ENCODE measurements around the gene ORM2.

The ORM2 gene

DNA sequence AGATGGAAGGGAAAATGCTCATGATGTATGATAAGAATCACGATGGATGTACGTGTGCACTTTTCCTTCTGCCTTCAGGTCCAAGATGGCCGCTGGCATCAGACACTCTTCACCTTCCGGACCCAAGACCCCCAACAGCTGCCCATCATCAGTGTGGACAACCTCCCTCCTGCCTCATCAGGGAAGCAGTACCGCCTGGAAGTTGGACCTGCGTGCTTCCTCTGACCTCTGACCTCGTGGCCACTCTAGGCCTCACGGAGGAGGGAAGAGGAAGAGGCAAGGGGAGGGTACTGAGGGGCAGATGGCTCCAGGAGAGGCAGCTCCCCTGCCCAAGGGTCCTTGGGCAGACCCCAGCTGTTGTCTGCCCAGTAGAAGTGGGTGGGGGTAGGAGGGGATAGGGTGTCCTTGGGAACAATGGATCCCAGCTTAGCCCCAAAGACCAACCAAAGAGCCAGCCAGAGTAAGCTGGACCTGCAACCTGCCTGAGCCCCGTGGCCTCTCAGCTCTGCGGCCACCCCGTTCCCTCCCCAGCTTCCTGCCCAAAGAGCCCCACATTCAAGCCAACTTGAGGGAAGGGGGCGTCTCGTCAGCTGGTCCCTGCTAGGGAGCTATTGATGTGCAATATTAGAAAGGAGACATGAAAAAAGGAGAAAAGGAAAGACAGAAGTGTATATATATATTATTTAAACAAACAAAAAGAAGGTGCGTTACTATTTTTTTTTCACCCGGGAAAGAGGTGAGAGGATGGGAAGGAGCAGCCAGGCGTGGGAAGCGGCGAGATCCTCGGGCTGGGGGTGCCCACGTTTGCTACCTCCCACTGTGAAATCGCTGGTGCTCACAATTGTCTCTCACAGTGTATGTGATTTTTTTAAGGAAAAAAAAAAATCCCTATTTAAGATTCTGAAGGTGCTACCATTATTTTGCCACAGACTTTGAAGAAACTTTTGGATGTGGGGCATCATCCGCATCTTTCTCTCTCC is 18.9 kb upstream of the ORM2 start:
- H3K4me3 ChIP-seq (ENCODE audit: low read length) = no peak overlapping the region
- TF ChIP-seq, protein P1, sequence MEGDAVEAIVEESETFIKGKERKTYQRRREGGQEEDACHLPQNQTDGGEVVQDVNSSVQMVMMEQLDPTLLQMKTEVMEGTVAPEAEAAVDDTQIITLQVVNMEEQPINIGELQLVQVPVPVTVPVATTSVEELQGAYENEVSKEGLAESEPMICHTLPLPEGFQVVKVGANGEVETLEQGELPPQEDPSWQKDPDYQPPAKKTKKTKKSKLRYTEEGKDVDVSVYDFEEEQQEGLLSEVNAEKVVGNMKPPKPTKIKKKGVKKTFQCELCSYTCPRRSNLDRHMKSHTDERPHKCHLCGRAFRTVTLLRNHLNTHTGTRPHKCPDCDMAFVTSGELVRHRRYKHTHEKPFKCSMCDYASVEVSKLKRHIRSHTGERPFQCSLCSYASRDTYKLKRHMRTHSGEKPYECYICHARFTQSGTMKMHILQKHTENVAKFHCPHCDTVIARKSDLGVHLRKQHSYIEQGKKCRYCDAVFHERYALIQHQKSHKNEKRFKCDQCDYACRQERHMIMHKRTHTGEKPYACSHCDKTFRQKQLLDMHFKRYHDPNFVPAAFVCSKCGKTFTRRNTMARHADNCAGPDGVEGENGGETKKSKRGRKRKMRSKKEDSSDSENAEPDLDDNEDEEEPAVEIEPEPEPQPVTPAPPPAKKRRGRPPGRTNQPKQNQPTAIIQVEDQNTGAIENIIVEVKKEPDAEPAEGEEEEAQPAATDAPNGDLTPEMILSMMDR (conservative IDR thresholded peaks at IDR 0.05; ENCODE audit: low read length) = no peak
- DNase-seq (ENCODE audit: low read depth) = no peak

DNA sequence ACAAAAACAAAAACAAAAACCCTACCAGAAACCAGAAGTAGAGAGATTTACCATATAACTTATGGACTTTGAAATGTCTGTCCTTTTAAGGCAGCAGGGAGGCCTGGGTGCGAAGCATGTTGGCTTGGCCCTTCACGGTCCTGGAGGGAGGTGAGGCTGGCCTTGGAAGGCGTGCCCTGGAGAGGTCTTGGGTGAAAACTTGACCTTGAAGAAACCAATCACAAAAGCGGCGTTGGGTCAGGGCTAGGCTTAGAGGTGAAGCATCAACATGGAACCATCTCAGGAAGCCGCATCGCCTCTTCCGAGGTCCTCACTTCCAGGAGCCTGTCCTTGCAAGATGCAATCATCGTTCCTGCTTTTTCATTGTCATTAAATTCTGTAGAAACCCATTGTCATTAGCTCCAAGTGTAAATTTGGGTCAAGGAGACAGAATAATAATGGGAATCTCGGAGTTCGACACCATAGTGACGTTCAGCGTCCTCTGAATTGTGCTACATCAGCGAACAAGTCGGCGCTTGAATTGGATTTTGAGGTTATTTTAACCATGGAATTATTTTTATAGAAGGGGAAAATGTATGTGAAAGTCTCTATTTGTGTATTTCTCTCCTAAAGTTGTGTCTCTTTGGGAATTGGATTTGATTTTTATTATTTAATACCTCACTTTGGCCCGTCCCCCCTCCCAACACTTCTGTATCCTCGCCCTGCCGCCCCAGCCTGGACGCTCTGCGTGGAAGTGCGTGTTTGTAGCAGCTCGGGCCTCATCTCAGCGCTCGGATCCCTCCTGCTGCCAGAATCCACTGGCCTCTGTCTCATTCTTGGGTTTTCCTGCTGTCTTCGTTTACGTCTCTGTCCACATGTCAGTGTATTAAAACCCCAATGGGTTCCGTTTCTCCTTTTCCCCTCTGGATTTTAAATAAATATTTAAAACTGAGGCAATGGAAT is 17.8 kb upstream of the ORM2 start:
- TF ChIP-seq, protein P1 (conservative IDR thresholded peaks at IDR 0.05; ENCODE audit: low read length) = no peak
- no peak for DNase-seq (ENCODE audit: low read depth)

DNA sequence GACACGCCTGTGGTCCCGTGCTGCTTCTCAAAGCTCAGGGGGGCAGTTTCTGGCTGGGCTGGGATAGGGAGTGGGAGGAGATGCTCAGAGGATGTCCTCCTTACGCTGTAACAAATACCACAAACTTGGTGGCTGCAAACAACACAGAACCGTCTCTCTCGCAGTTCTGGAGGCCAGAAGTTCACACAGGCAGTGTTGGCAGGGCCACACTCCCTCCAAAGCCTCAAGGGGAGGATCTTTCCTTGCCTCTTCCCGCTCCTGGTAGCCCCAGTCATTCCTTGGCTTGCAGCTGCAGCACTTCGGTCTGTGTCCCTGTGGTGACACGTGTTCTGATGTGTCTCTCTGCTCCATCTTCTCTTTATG is 17.2 kb upstream of the ORM2 start:
- TF ChIP-seq, protein P1 (conservative IDR thresholded peaks at IDR 0.05; ENCODE audit: low read length) = no peak
- no peak overlapping the region for H3K4me3 ChIP-seq (ENCODE audit: low read length)
- no peak for DNase-seq (ENCODE audit: low read depth)

More for the DNA sequence above, 17.8 kb upstream of the ORM2 start:
- no peak overlapping the region for H3K4me3 ChIP-seq (ENCODE audit: low read length)

DNA sequence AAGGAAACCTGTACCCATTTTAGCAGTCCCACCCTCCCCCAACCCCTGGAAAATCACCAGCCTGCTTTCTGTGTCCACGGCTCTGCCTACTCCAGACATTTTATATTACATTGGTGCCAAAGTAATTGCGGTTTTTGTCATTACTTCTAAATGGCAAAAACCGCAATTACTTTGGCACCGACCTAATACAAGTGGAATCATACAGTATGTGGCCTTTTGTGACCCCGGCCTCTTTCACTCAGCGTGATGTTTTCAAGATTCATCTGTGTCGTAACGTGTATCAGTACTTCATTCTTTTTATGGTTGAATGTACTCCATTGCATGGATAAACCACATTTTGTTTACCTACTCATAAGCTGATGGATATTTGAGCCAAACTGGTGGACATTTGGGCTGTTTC is 16.5 kb upstream of the ORM2 start:
- TF ChIP-seq, protein P1 (conservative IDR thresholded peaks at IDR 0.05; ENCODE audit: low read length) = no peak
- DNase-seq (ENCODE audit: low read depth) = peak; percentile 26
- H3K4me3 ChIP-seq (ENCODE audit: low read length) = no peak overlapping the region

DNA sequence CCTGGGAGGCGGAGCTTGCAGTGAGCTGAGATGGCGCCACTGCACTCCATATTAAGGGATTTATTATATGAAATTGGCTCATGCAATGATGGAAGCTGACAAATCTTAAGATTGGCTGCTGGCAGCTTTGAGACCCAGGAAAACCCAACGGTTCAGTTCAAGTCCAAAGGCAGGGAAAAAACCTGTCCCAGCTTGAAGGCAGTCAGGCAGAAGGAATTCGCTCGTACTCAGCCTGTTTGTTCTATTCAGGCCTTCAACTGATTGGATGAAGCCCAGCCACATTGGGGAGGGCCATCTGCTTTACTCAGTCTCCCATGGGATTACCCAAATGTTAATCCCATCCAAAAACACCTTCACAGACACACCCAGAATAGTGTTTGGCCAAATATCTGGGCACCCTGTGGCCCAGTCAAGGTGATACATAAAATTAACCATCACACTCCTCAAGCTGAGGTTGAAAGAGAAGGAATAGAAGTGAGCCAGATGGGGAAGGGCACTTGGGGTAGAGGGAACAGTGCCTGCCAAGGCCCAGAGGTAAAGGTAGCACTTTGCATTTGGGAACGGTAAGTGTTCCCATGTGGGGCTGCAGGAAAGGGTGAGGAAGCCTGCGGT is 15.3 kb upstream of the ORM2 start:
- TF ChIP-seq, protein P1 (conservative IDR thresholded peaks at IDR 0.05; ENCODE audit: low read length) = no peak
- H3K4me3 ChIP-seq (ENCODE audit: low read length) = no peak overlapping the region
- no peak for DNase-seq (ENCODE audit: low read depth)

DNA sequence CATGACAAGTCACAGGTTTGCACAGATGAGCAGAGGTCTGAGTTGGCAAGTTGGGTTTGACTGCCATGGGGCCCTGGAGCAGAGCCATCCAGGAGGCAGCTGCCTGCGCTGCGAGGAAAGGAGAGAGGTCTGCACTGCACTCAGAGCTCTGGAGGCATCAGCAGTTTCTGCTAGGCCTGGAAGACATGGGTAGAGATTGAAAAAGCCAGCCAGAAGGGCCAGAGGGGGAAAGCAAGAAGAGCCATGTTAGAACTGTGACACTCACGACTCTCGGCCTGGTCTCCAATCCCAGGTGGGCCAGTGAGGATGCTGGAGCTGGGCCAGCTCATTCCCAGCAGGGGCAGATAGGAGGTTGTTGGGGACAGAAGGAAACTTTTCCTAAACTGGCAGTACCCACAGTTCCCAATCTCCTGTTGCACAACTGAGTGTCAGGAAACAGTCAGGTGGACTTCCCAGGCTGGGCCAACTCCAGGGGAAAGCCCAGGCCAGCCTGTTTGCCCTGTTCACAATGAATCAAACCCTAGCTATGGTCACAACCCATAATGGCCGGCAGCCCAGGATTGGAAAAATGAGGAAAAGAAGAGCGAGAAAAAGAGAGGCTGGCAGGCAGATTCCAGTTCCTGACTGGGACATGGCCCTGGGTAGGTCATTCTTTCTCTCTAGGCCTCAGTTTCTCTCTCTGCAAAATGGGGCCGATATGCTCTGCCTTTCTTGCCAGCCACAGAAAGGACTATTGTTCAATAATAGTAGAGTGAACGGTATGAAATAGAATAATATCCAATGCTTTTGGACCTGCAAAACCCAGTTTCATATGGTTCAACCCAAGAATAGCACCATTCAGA is 14.6 kb upstream of the ORM2 start:
- peak; percentile 25 for DNase-seq (ENCODE audit: low read depth)
- H3K4me3 ChIP-seq (ENCODE audit: low read length) = no peak overlapping the region
- TF ChIP-seq, protein P1 (conservative IDR thresholded peaks at IDR 0.05; ENCODE audit: low read length) = no peak

Measured in AG10803 (cell line).